ES-I3 (cell line): ENCODE measurements around the gene GRPEL2.

ENCODE experiments used
- H3K36me3 ChIP-seq: 2 replicates; pipeline ENCODE4 v1.6.1; 2013; ENCODE audit warnings: mild to moderate bottlenecking, low read length, control low read depth, moderate library complexity; ENCODE audit not compliant: insufficient read depth
- H3K4me1 ChIP-seq: 2 replicates; pipeline ENCODE4 v1.6.1; 2013; ENCODE audit warnings: mild to moderate bottlenecking, control low read depth, low read length; ENCODE audit not compliant: insufficient read depth
- H3K9ac ChIP-seq: 2 replicates; pipeline ENCODE4 v1.6.1; 2013; ENCODE audit warnings: low read depth, mild to moderate bottlenecking, low read length, moderate library complexity
- H3K9me3 ChIP-seq: 2 replicates; pipeline ENCODE4 v1.6.1; 2013; ENCODE audit warnings: mild to moderate bottlenecking, low read length, moderate library complexity; ENCODE audit not compliant: control insufficient read depth, insufficient read depth

The GRPEL2 gene

DNA sequence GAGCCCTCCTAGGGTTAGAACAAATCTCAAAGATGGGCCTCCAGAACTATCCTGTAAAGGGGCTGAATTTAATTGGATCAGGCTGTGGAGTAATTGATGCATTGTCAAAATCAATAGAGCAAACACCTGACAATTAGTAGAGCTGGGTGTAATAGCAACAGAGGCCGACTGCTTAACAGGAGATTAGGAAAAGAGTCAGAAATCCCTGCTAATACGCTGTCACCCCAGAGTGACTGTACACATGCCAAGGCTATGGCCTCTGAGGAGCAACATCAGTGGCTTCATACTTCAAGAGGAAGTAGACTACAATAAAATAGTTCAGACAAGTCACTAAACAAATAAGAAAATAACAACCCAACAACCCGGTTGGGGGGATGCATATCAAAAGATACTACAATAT is 18.7 kb upstream of the GRPEL2 start:
- H3K9me3 ChIP-seq, result no peaks in the 10 kb centered on the region
- H3K9ac ChIP-seq, result no peak overlapping the region
- peaks cover 6% of the 10 kb centered on the region; the same call in 1 of the 2 replicates for H3K4me1 ChIP-seq
- H3K36me3 ChIP-seq, result no peaks in the 10 kb centered on the region

DNA sequence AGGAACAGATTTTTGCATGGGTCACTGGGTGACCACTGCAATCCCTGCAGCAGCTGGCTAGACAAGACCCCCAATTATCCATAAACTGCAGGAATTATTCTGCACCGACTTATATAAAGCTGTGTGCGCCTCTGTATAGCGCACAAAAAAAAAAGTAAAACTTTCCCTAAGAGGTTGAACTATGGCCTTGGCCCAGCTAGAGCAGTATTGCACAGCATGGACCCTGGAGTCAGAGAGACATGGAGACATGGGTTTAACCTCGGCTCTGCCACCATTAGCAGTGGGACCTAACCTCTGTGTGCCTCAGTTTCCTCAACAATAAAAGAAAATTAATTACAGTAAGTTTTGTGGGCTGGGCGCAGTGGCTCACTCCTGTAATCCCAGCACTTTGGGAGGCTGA is 17.1 kb upstream of the GRPEL2 start:
- no peak overlapping the region for H3K9ac ChIP-seq
- H3K36me3 ChIP-seq, result no peaks in the 10 kb centered on the region
- H3K4me1 ChIP-seq, result no peaks in the 10 kb centered on the region
- H3K9me3 ChIP-seq, result no peaks in the 10 kb centered on the region

DNA sequence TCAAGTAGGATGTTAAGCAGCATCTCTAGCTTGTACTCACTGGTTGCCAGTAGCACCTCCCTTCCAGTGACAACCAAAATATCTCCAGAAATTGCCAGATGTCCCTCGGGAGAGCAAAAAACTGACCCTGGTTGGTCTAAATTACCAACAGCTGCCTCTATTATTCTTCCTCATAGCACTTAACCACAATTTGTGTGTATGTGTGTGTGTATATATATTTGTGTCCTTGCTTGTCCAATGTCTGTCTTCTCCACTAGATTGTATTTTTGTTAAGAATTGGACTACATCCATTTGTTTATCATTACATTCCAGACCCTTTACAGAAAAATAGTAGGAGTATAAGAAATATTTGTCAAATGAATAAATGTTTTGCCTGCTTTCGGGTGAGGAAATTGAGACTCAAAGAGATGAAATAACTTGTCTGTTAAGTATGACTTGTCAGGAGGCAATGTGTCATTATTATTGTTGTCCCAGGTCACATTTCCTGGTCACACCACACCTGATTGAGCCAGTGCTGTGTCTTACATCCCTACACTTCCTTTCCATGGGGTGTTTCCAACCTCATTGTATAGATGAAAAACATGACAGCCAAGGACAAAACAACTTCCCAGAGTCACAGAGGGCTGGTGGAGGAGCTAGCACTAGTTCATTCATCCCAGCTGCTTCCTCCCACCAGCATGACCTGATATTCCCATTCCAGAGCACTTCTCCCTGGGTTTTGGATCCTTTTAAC is 11.4 kb upstream of the GRPEL2 start:
- Histone ChIP-seq H3K4me1 (no peaks in the 10 kb centered on the region), H3K9me3 (no peaks in the 10 kb centered on the region), H3K36me3 (no peaks in the 10 kb centered on the region), H3K9ac (no peak overlapping the region)

DNA sequence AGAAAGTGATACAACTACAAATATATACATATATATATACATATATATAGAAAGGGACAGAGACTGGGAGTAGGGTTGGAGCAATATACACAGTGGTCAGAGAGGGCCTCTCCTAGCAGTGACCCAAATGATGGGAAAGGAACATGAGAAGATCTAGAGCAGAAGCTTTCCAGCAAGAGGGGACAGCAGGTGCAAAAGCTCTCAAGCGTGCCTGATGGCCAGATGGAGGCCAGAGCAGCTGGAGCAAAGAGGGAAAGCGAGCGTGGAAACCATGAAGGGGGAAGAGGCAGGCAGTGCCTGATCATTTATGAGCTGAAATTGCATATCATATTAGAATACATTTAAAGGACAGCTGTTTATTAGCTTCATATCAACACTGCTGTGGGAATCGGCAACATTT is 7.6 kb upstream of the GRPEL2 start:
- no peaks in the 10 kb centered on the region for H3K9me3 ChIP-seq
- no peaks in the 10 kb centered on the region for H3K36me3 ChIP-seq
- no peaks in the 10 kb centered on the region for H3K4me1 ChIP-seq
- H3K9ac ChIP-seq, result no peak overlapping the region

DNA sequence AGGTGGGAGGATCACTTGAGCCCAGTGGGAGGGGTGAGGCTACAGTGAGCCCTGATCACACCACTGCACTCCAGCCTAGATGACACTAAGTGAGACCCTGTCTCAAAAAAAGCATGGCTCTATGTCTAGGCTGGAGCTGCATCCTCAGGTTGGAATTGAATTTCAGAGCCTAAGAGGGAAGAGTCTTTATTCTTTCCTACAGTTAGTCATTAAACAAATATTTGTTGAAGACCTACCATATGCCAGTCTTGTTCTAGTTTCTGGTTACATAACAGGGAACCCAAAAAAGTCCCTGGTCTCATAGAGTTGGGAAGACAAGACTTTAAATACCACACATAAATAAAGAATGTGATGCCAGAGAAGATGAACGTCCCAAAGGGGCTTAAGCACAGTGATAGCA is 6.9 kb upstream of the GRPEL2 start:
- Histone ChIP-seq H3K36me3 (no peaks in the 10 kb centered on the region), H3K4me1 (no peaks in the 10 kb centered on the region), H3K9ac (no peak overlapping the region), H3K9me3 (no peaks in the 10 kb centered on the region)

DNA sequence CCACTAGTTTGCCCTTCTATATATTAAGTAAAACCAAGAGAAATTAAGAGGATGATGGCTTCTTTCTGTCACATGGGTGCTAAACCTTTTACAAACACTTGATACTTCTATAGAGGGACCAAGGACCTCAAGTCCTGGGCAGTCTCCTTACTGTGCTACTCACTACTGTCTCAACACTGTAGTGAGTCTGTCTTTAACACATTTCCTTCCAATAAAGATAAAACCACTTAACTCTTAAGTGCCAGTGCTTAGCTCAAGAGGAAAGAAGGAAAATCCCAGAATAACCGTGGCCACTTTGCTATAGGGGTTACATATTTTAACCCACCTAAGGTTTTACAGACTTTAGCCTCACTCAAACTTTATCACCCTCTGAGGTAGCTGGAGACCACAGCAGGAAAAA is 4.4 kb upstream of the GRPEL2 start:
- Histone ChIP-seq H3K9ac (no peak overlapping the region), H3K36me3 (no peaks in the 10 kb centered on the region), H3K9me3 (no peaks in the 10 kb centered on the region), H3K4me1 (no peaks in the 10 kb centered on the region)

DNA sequence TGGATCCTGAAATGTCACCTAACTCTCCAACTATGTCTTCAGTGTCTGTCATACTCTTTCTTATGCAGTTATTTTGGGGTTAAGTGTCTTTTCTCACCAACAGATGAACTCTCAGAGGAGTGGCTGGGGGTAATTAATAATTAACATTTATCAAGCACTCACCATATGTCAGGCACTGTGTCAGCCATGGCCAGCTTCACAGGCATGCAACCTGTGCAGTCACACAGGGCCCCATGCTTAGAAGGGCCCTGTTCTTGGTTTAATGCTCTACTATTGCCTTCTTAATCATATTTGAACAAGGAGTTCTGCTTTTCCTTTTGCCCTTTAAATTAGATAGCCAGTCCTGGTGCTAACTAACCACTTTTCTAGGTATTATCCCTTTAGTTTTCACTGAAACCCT is 3.4 kb upstream of the GRPEL2 start:
- Histone ChIP-seq H3K4me1 (no peaks in the 10 kb centered on the region), H3K9ac (no peak overlapping the region), H3K9me3 (no peaks in the 10 kb centered on the region), H3K36me3 (no peaks in the 10 kb centered on the region)

DNA sequence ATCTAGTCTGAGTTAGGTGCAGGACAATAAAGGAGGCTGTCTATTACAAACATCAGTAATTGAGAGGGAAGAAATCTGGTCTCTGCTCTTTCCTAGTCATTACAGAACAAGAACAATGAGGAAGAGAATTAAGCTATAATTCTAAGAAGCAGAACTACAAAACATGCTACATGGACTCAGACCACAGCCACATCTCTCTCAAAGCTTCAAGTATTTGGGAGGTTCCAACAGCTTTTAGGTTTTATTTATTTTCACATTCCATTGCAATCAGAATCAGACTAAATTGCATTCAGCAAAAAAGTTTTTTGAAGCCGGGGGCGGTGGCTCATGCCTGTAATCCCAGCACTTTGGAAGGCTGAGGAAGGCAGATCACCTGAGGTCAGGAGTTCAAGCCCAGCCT is 1.1 kb upstream of the GRPEL2 start:
- H3K9ac ChIP-seq, result no peak overlapping the region; the same call in 1 of the 2 replicates
- H3K9me3 ChIP-seq, result no peaks in the 10 kb centered on the region
- peaks cover 14% of the 10 kb centered on the region for H3K36me3 ChIP-seq
- H3K4me1 ChIP-seq, result no peaks in the 10 kb centered on the region

DNA sequence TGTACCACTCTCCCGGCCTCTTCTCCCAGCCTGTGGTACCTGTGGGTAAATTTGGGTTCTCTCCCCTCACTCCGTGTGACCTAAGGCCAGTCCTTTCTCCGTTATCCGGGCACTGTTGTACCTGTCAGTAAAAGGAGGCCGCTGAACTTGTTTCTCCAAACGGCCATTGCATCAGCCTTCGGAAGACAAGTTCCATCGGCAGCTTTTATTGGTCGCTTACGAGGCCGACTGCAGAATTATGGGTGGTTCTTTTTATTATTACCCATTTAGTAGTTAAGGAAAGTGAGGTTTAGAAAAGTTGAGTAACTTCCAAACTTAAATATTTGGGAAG is 558 bp downstream of the GRPEL2 start:
- H3K4me1 ChIP-seq, result no peaks in the 10 kb centered on the region

DNA sequence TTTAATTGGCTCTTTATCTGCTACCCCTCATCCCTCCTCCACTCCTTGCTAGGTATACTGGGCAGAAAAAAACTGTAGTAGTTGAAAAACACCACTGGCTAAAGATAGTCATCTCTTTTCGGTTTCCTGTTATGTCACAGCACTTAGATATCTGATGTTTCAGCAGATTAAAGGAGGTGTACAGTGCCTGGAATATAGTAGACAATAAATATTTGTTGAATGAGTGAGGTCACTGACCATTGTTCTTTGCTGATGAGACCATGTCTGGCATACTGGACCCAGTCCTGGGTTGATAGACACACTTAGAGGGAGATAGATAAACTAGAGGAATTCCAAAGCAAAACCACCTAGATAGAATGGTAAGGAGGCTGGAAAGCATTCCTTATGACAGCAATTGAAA is 3.2 kb downstream of the GRPEL2 start:
- H3K36me3 ChIP-seq, result peaks cover 40% of the 10 kb centered on the region
- H3K4me1 ChIP-seq, result no peaks in the 10 kb centered on the region
- H3K9me3 ChIP-seq, result no peaks in the 10 kb centered on the region
- H3K9ac ChIP-seq, result no peak overlapping the region

More for the DNA sequence above, 558 bp downstream of the GRPEL2 start:
- Histone ChIP-seq H3K9ac (peak overlapping the region; percentile 92), H3K9me3 (no peaks in the 10 kb centered on the region), H3K36me3 (peaks cover 27% of the 10 kb centered on the region)

DNA sequence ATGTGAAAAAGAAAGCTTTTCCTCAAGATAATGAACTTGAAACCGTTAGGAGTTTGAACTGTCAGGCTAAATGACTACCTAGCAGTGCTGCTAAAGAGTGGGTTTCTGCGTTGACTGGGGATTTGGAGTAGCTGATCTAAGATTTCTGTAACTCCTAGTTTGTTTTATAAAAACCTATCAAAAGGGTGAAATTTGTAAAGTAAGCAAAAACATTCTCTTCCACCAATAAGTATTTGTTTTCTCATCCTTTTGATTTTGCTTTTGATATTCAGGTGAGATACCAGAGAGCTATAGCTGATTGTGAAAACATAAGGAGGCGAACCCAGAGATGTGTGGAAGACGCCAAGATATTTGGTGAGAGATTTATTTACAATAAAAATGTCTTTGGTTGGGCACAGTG is 4.1 kb downstream of the GRPEL2 start:
- Histone ChIP-seq H3K9ac (no peak overlapping the region), H3K9me3 (no peaks in the 10 kb centered on the region), H3K36me3 (peaks cover 40% of the 10 kb centered on the region), H3K4me1 (no peaks in the 10 kb centered on the region)

DNA sequence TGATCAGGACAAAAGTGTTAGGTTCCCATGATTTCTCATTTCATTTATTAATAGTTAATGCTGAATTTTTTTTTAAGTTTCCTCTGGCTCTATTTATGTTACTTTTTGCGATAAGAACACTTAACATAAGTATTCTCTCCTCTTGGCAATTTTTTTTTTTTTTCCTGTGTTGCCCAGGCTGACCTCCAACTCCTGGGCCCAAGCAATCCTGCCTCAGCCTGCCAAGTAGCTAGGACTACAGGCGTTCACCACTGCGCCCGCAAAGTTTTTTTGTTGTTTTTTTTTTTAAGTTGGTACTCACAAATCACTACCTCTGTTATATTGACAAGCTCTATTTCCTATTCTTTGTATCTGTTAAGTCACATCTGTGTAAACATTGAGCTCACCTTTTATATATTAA is 6.9 kb downstream of the GRPEL2 start:
- H3K9me3 ChIP-seq, result no peaks in the 10 kb centered on the region
- peaks cover 42% of the 10 kb centered on the region for H3K36me3 ChIP-seq
- no peak overlapping the region for H3K9ac ChIP-seq
- H3K4me1 ChIP-seq, result no peaks in the 10 kb centered on the region

DNA sequence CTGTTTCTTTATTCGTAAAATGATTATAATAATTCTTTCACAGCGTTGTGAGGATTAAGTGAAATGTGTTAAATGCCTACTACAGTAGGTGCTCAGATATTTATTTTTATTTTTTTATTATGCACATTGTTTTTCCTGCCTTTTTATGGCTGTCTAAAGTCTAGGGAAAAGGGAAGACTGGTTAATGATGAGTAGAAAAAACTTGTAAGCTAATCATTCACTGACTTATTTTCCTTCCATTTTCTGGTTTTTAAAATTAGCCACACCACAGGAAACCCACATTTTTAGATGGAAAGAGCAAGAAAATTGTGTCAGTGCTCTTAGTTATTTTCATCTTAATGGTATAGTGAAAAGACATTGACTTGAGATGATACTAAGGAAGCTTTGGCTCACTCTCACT is 8.6 kb downstream of the GRPEL2 start:
- Histone ChIP-seq H3K9me3 (no peaks in the 10 kb centered on the region), H3K9ac (no peak overlapping the region), H3K4me1 (no peaks in the 10 kb centered on the region), H3K36me3 (peaks cover 29% of the 10 kb centered on the region)

DNA sequence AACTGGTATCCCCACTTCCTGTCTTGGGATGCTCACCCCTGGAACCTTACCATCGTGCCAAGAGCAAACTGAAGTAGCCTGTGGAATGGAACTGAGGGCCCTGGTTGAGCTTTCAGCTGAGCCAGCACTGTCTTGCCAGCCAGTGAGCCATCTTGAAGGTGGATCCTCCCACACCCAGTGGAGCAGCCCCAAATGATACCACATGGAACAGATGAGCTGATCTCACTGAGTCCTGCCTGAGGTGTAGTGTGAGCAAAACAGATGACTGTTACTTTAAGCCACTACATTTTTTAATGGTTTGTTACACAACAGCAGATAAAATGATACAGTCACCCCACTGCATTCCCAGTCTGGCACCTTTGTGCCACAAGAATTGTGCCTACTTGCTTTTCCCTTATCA is 10.4 kb downstream of the GRPEL2 start:
- H3K36me3 ChIP-seq, result peaks cover 17% of the 10 kb centered on the region
- H3K4me1 ChIP-seq, result no peaks in the 10 kb centered on the region
- no peaks in the 10 kb centered on the region for H3K9me3 ChIP-seq
- no peak overlapping the region for H3K9ac ChIP-seq

DNA sequence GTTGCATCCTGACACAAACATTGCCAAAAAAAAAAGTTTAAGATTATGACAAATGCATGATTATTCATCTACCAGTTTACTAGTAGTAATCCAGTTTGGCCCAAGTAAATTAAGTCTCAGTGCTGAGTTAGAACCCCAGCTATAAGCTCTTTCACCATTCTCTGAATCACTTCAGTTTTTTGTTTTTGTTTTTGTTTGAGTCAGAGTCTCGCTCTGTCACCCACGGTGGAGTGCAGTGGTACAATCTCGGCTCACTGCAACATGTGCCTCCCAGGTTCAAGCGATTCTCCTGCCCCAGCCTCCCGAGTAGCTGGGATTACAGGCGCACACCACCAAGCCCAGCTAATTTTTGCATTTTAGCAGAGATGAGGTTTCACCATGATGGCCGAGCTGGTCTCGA is 11.1 kb downstream of the GRPEL2 start:
- Histone ChIP-seq H3K36me3 (peaks cover 10% of the 10 kb centered on the region), H3K9me3 (no peaks in the 10 kb centered on the region), H3K9ac (no peak overlapping the region), H3K4me1 (no peaks in the 10 kb centered on the region)
